AG09309 (cell line): ENCODE data around the gene NPL.

Source experiments
- DNase-seq: peaks from one replicate; pipeline ENCODE4 v3.0.0-alpha.2; 2010; ENCODE audit warnings: low read depth
- H3K4me3 ChIP-seq: 2 replicates; pipeline ENCODE4 v1.5.1; 2011; ENCODE audit warnings: mild to moderate bottlenecking, low read depth, low read length, moderate library complexity; ENCODE audit not compliant: control insufficient read depth
- CTCF ChIP-seq: IDR thresholded peaks from 2 replicates; pipeline ENCODE4 v1.5.1; 2011; ENCODE audit warnings: mild to moderate bottlenecking, low read depth, low read length, inconsistent platforms; ENCODE audit not compliant: insufficient read depth, control insufficient read depth; ENCODE audit errors: missing control alignments

The NPL gene

GRCh38 chr1:182777386-182777785, 12.2 kb upstream of the NPL start:
- TF ChIP-seq CTCF: no peak
- DNase-seq: no peak
- H3K4me3 ChIP-seq: no peak overlapping the region

GRCh38 chr1:182778862-182779261, 10.7 kb upstream of the NPL start:
- no peak for TF ChIP-seq CTCF
- no peak for DNase-seq
- H3K4me3 ChIP-seq: no peak overlapping the region

GRCh38 chr1:182779530-182779929, 10.0 kb upstream of the NPL start:
- no peak overlapping the region for H3K4me3 ChIP-seq
- no peak for DNase-seq
- TF ChIP-seq CTCF: no peak

GRCh38 chr1:182781841-182782586, 7.6 kb upstream of the NPL start:
- no peak overlapping the region for H3K4me3 ChIP-seq
- no peak for DNase-seq
- peak; percentile 76 for TF ChIP-seq CTCF

GRCh38 chr1:182782587-182782913, 7.0 kb upstream of the NPL start:
- TF ChIP-seq CTCF: no peak
- H3K4me3 ChIP-seq: no peak overlapping the region
- DNase-seq: no peak

- no peak for DNase-seq
- no peak overlapping the region for H3K4me3 ChIP-seq
- no peak for TF ChIP-seq CTCF
Measured at GRCh38 chr1:182783068-182783467, 6.5 kb upstream of the NPL start.
